BLaER1 treated with 17β-estradiol and CSF1 and Interleukin-3, amounts not matched to agents 10 nM and 100 nM (cell line): ENCODE results near the gene IFI27L1.
A peak's percentile ranks its signal among the peaks of the same experiment; 100 is the strongest.

Source experiments
- H3K27ac ChIP-seq, 11 experiments: shearing (Covaris generic); formaldehyde crosslinking; 2 replicates each; pipeline ENCODE4 v1.8.1; 2022
- H3K27me3 ChIP-seq, 11 experiments: shearing (Covaris generic); formaldehyde crosslinking; 2 replicates each; pipeline ENCODE4 v1.8.1; 2022
- H3K36me3 ChIP-seq, 11 experiments: shearing (Covaris generic); formaldehyde crosslinking; 2 replicates each; pipeline ENCODE4 v1.8.1; 2022
- H3K4me1 ChIP-seq, 10 experiments: shearing (Covaris generic); formaldehyde crosslinking; 2 replicates each; pipeline ENCODE4 v1.8.1; 2022
- H3K4me2 ChIP-seq, 11 experiments: shearing (Covaris generic); formaldehyde crosslinking; 2 replicates each; pipeline ENCODE4 v1.8.1; 2022
- H3K4me3 ChIP-seq, 10 experiments: shearing (Covaris generic); formaldehyde crosslinking; 2 replicates each; pipeline ENCODE4 v1.8.1; 2022
- H3K9ac ChIP-seq, 11 experiments: shearing (Covaris generic); formaldehyde crosslinking; 2 replicates each; pipeline ENCODE4 v1.8.1; 2022
- H3K9me3 ChIP-seq, 11 experiments: shearing (Covaris generic); formaldehyde crosslinking; replicated peaks in 1 of 11; 2 replicates each; pipeline ENCODE4 v1.8.1; 2022
- H4K20me1 ChIP-seq, 11 experiments: shearing (Covaris generic); formaldehyde crosslinking; 2 replicates each; pipeline ENCODE4 v1.8.1; 2022
- Cebpa-rat ChIP-seq, 11 experiments: shearing (Covaris generic); IDR thresholded peaks; 2 replicates each; pipeline ENCODE4 v1.8.1; 2022

IFI27L1 gene, protein sequence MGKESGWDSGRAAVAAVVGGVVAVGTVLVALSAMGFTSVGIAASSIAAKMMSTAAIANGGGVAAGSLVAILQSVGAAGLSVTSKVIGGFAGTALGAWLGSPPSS

DNA sequence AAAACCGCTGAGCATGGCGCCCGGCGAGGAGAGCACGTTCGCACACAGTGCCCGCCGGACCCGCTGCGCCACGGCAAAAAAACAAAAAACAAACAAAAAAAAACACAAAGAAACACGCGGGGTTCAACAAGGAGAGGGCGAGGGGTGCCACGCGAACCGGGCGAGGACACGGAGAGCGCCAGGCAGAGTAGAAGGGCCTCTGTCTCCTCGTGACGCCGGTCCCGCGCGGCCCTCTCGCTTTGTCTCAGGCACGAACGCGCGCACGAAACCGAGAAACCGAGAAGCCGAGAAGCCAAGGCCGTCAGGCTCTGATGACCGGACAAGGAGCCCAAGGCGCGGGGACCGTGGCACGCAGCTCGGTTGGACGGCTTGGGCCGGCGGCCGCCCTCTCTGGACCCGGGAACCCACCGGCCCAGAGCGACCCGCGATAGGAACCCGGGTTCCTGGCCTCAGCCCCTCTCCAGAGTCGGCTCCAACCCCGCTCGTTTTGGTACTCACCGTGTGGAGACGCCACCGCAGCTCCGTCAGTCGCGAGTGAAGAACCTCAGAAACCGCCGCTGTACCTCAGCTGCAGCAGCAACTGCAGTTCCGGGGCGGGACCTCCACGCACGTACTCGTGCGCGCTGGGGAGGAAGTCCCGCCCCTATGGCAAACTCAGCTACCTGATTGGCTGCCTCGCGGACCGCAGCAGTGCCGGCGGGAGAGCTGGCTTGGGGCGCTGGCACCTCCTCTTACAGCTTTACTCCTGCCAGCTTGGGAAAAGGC lies at the start of gene IFI27L1, which contains the start of gene DDX24:
Gene IFI27L1, plus strand, starts transcription at position 690 of the 765 bp plus-strand sequence. CDS start 15,628 bp downstream, outside the sequence.
Gene DDX24, minus strand, starts transcription at position 582 of the 765 bp plus-strand sequence. CDS start 1,460 bp downstream, outside the sequence.
- H3K27ac ChIP-seq, result peak within 1 kb of the TSS; percentile 86 to 98 (median 94)
- no peak for TF ChIP-seq Cebpa-rat (IDR thresholded peaks at IDR 0.05)
- H3K27me3 ChIP-seq, result no peaks in the 10 kb centered on the region
- H3K9ac ChIP-seq, result peak within 1 kb of the TSS; percentile 90 to 98 (median 95)
- H4K20me1 ChIP-seq, result peaks cover 19 to 48% (median 33%) of the 10 kb centered on the region in 11 experiments; a peak in 20 of 22 replicates
- H3K4me3 ChIP-seq, result peak within 1 kb of the TSS; percentile 82 to 99 (median 94)
- peak within 1 kb of the TSS; percentile 69 to 99 (median 93) for H3K4me2 ChIP-seq
- H3K9me3 ChIP-seq, result peaks cover 15 to 40% (median 27%) of the 10 kb centered on the region in 11 experiments
- peaks cover 36 to 41% (median 38%) of the 10 kb centered on the region in 10 experiments for H3K4me1 ChIP-seq
- H3K36me3 ChIP-seq, result peaks cover 33 to 39% (median 37%) of the 10 kb centered on the region in 11 experiments

DNA sequence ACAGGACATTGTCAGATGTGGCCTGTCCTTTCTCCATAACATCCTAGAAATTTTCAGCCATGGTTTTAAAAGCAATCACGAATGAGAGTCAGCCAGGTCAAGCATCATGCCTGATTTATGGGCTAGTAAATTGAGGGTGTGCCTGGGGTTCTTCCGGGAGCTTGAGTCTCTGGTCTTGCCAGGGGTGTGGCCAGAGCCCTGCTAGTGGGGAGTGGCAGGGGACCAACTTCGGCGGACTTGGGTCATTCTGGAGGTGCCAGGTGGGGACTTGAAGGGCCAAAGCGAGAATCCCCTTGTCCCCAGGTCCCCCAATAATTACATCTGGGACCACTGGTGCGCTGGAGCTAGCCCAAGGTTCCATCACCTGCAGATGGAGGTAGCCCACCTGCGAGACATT lies 49.2 kb upstream of the IFI27L1 start:
- no peaks in the 10 kb centered on the region for H3K36me3 ChIP-seq
- no peak overlapping the region for H3K9ac ChIP-seq
- no peak overlapping the region for H3K4me2 ChIP-seq
- no peak for TF ChIP-seq Cebpa-rat (IDR thresholded peaks at IDR 0.05)
- H3K4me3 ChIP-seq, result no peak overlapping the region
- H3K27me3 ChIP-seq, result peaks cover 0 to 3% (median 0%) of the 10 kb centered on the region in 11 experiments; a peak in 4 of 22 replicates
- H3K9me3 ChIP-seq, result peaks cover 0 to 8% (median 0%) of the 10 kb centered on the region in 11 experiments; a peak in 3 of 22 replicates
- peaks cover 0 to 8% (median 0%) of the 10 kb centered on the region in 11 experiments; a peak in 1 of 22 replicates for H4K20me1 ChIP-seq
- no peak overlapping the region for H3K27ac ChIP-seq
- H3K4me1 ChIP-seq, result peaks cover 27 to 36% (median 29%) of the 10 kb centered on the region in 10 experiments

- TF ChIP-seq Cebpa-rat (IDR thresholded peaks at IDR 0.05), result no peak
- no peak overlapping the region for H3K4me3 ChIP-seq
- no peaks in the 10 kb centered on the region for H3K27me3 ChIP-seq
- H4K20me1 ChIP-seq, result 0 out of 22 replicates have a peak, but pooled peaks cover 0 to 4% (median 0%) of the 10 kb centered on the region in 11 experiments
- H3K36me3 ChIP-seq, result peaks cover 0 to 7% (median 0%) of the 10 kb centered on the region in 11 experiments; a peak in 1 of 22 replicates
- H3K9ac ChIP-seq, result no peak overlapping the region
- H3K4me2 ChIP-seq, result no peak overlapping the region
- peaks cover 0 to 8% (median 0%) of the 10 kb centered on the region in 11 experiments; a peak in 3 of 22 replicates for H3K9me3 ChIP-seq
- H3K4me1 ChIP-seq, result peaks cover 0 to 6% (median 0%) of the 10 kb centered on the region in 10 experiments; a peak in 4 of 20 replicates
- H3K27ac ChIP-seq, result no peak overlapping the region
These were observed 46.2 kb upstream of the IFI27L1 start for GRCh38 chr14:94034886-94035285.

- TF ChIP-seq Cebpa-rat (IDR thresholded peaks at IDR 0.05), result no peak
- peaks cover 0 to 8% (median 0%) of the 10 kb centered on the region in 11 experiments; a peak in 3 of 22 replicates for H3K9me3 ChIP-seq
- H3K36me3 ChIP-seq, result peaks cover 0 to 7% (median 0%) of the 10 kb centered on the region in 11 experiments; a peak in 1 of 22 replicates
- no peak overlapping the region for H3K9ac ChIP-seq
- H3K4me2 ChIP-seq, result no peak overlapping the region
- peaks cover 0 to 11% (median 0%) of the 10 kb centered on the region in 11 experiments; a peak in 2 of 22 replicates for H4K20me1 ChIP-seq
- H3K27ac ChIP-seq, result no peak overlapping the region
- H3K27me3 ChIP-seq, result no peaks in the 10 kb centered on the region
- H3K4me1 ChIP-seq, result peaks cover 0 to 5% (median 0%) of the 10 kb centered on the region in 10 experiments; a peak in 3 of 20 replicates
- no peak overlapping the region for H3K4me3 ChIP-seq
These were observed 44.6 kb upstream of the IFI27L1 start for GRCh38 chr14:94036313-94037167.

DNA sequence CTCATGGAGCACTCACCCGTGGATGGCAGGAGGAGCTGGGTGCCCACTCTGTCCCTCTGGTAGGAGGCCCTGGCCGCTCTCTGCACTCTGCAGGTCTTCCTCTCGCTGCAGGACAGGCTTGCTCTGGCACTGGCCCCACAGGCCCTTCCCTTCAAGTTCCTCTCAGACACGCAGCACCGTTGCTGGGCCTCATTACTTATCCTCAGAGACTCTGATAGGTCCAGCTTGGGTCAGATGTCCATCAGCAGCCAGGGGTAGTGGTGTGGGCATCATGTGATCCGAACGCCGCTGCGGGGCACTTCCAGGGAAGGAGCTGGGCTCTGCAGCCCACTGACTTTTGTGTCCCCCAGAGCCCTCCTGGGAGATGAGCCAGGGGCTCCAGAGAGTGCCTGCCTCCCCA lies 43.2 kb upstream of the IFI27L1 start:
- Histone ChIP-seq H3K36me3 (peaks cover 0 to 7% (median 0%) of the 10 kb centered on the region in 11 experiments; a peak in 2 of 22 replicates), H3K9ac (peak overlapping the region in 1 of 11 experiments; percentile 15; a peak in 1 of 22 replicates), H3K27ac (no peak overlapping the region), H3K27me3 (no peaks in the 10 kb centered on the region), H3K4me2 (no peak overlapping the region), H3K9me3 (peaks cover 0 to 8% (median 0%) of the 10 kb centered on the region in 11 experiments; a peak in 3 of 22 replicates), H4K20me1 (peaks cover 0 to 22% (median 0%) of the 10 kb centered on the region in 11 experiments; a peak in 5 of 22 replicates), H3K4me3 (no peak overlapping the region), H3K4me1 (peaks cover 0 to 5% (median 0%) of the 10 kb centered on the region in 10 experiments; a peak in 3 of 20 replicates)
- TF ChIP-seq Cebpa-rat (IDR thresholded peaks at IDR 0.05), result no peak

- no peak overlapping the region for H3K27ac ChIP-seq
- no peaks in the 10 kb centered on the region for H3K27me3 ChIP-seq
- H3K4me1 ChIP-seq, result peaks cover 0 to 5% (median 0%) of the 10 kb centered on the region in 10 experiments; a peak in 3 of 20 replicates
- peaks cover 0 to 8% (median 0%) of the 10 kb centered on the region in 11 experiments; a peak in 3 of 22 replicates for H3K9me3 ChIP-seq
- H3K4me2 ChIP-seq, result no peak overlapping the region
- no peak overlapping the region for H3K4me3 ChIP-seq
- no peak overlapping the region for H3K9ac ChIP-seq
- peaks cover 0 to 9% (median under 1%) of the 10 kb centered on the region in 11 experiments; a peak in 7 of 22 replicates for H3K36me3 ChIP-seq
- no peak for TF ChIP-seq Cebpa-rat (IDR thresholded peaks at IDR 0.05)
- H4K20me1 ChIP-seq, result peaks cover 0 to 28% (median 5%) of the 10 kb centered on the region in 11 experiments; a peak in 6 of 22 replicates
These were observed 42.6 kb upstream of the IFI27L1 start for GRCh38 chr14:94038510-94038909.

DNA sequence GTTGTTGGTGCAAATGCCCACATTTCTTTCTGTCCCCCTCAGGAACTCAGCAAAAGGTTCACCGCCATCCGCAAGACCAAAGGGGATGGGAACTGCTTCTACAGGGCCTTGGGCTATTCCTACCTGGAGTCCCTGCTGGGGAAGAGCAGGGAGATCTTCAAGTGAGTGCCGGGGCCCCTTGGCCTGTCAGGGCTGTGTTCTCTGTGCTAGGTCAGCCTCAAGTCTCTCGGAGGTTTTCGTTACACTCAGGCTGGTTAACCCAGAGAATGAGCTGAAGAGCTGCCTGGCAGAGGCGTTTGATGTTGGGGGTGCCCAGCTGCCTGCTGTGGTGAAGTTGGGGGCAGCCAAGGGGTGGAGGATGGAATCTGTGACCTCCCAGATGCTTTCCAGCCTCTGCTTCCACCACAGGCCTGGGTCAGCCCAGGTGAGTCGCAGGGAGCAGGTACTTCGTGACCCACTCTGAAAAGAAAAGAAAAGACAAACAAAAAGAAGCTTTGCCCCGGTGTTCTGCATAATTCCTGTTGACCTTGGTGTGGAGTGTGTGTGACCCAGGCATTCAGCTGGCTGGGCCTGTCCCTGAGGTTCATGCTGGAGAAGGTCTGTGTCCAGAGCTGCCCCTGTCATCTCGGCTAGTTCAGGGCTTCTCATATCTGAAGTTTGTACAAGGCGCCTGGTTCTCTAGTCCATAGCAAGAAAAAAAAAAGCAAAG lies 42.0 kb upstream of the IFI27L1 start:
- Histone ChIP-seq H3K9ac (no peak overlapping the region), H3K27me3 (no peaks in the 10 kb centered on the region), H3K4me1 (peaks cover 0 to 5% (median 0%) of the 10 kb centered on the region in 10 experiments; a peak in 3 of 20 replicates), H3K27ac (no peak overlapping the region), H3K36me3 (peaks cover 0 to 15% (median 6%) of the 10 kb centered on the region in 11 experiments; a peak in 13 of 22 replicates), H4K20me1 (peaks cover 0 to 34% (median 7%) of the 10 kb centered on the region in 11 experiments; a peak in 9 of 22 replicates), H3K4me2 (no peak overlapping the region), H3K4me3 (no peak overlapping the region), H3K9me3 (peaks cover 0 to 8% (median 0%) of the 10 kb centered on the region in 11 experiments; a peak in 3 of 22 replicates)
- TF ChIP-seq Cebpa-rat (IDR thresholded peaks at IDR 0.05), result no peak
